Activated effector memory CD4-positive, alpha-beta T cell treated with Interleukin-2 at 50 U/mL for 16 hours (primary cell): Measurements from ENCODE around the gene LSM3.
A peak's percentile ranks its signal among the peaks of the same experiment; 100 is the strongest.

ENCODE experiments used
- DNase-seq: peaks from one replicate; pipeline ENCODE4 v3.0.0-alpha.2; 2020

Gene LSM3

DNA sequence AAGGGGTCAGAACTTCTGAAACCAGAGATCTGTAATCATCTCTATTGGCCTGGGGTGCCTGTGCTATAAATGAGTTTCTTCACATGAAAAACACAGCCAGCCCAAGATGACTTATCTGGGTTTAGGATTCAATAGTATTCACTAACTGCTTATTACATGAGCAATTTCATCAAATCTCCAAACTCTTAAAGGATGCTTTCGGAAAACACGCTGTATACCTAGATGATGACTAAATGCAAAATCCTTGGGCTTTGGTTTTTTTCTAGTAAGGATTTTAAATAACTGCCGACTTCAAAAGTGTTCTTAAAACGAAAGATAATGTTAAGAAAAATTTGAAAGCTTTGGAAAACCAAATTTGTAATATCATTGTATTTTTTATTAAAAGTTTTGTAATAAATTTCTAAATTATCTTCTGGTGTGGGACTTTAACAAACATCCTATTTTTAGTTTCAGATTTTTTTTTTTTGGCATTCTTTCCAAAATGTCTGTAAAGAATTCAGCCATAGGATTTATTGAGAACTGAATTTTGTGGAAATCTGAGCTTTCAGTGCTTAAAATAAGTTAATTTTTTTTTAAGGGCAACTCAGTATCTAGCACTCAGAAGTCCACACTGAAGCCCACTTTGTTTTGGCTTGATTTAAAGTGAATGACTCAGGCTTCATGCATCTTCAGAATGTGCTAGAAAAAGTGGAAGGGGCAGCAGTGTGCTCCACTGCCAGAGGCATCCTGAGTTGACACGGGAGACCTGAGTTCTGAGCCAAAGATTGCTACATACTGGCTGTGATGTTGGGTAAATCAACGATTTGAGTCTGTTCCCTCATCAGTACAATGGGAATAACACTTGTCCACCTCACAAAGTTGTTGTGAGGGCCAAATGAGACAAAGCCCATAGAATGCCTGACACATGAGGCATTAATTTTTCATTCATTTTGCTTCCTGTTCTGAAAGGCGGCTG, 35.1 kb upstream of the LSM3 start:
- DNase-seq = no peak

DNA sequence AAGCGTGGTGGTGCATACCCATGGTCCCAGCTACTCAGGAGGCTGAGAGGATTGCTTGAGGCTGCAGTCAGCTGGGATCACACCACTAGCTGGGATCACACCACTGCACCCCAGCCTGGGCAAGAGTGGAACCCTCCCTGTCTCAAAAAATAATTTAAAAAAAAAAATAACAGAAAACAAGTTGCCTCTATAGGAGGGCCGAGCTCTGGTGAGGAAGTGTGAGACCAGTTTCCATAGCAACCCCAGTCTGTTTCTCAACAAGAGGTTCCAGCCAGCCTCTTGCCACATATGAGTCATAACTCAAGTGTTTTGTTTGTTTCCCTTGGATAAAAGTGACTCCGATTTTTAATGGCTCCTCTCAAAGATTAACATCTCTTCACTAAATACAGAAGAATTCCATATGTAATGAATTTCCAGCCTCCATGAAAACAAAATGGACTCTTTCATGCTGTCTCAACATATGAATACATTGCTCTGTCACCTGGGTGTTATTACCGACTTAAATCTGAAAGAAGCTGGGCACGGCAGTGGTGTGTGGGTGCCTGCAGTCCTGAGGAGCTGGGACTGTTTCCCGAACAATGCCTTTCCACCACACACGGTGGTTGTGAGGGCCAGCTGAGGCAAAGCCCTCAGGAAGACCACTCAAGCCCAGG, 34.1 kb upstream of the LSM3 start:
- DNase-seq = peak; percentile 36

DNA sequence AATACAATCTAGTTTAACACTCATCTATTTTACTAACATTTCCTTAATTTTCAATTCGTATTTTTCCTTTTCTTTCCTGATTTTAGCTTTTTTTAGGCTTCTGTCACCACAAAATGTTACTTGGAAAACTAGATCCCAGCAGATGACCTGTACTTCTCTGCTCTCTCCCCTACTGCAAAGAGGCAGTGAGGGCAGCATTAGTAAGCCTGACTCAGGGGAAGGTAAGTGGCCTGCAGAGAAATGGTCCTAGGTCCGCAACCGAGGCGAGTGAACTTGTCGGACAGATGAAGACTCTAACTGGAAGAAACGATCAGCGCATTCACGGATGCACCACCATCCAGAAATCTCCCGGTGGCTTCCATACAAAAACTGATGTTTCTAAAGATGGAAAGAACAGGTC, 33.4 kb upstream of the LSM3 start:
- no peak for DNase-seq

DNA sequence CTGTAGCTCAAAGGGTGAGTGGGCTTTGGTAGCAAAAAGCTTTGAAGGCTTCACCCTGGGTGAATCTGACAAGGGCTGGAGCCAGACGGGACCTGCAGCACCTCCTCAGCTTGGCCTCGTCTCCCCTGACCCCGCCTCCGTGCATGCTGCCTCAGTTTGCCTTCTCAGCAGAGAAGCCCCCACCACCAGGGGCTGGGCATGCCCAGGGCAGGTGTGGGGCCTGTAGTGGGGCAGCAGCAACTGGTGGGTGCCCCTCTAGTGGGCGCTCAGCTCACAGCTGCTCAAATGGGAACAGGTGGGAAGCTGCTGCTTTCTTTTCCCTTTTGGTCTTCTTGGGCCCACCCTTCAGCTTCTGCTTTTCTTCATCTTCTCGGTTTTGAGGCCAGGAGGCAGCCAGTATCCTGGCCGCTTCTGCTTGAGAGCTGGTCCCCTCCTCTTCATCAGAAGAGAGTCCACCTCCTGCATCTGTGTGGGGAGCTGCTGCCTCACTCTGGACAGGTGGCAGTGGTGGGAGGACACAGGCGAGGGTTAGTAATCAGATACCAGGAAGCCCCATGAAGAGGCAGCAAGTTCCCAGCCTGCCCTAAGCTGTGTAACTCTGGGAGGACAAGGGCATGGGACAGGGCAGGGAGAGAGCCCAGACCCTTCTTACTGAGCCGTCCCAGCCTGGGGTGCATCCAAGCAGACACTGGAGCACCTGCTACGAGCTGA, 32.8 kb upstream of the LSM3 start:
- DNase-seq = no peak

DNA sequence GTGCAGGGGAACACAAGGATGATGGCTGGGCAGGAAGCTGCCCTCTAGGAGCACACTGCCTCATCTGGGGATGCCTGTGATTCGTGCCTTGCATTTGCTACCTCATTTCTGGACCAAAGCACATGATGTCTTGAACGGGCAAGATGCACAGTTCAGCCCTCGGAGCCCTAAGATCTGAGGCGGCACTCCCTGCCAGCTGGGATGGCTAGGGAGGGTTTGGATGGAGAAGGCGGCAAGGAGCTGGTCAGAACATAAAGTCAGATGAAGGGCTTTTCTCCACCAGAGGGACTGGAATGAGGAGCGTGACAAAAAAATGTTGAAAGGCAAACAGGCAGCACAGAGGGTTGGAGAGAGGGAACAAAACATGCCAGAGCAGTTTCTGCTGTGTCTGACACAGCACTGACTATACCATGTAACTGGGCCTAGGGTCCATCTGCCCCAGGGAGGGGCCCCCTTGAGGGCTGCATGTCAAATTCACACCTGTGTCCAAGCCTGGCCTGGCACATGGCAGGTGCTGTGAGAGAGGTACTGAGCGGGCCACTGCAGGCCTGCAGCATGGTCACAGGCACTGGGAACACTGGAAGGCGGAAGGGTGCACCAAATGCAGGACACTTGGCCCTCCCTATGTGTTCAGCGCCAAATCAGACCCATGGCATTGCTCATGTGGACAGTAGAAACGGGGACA, 32.1 kb upstream of the LSM3 start:
- no peak for DNase-seq

DNA sequence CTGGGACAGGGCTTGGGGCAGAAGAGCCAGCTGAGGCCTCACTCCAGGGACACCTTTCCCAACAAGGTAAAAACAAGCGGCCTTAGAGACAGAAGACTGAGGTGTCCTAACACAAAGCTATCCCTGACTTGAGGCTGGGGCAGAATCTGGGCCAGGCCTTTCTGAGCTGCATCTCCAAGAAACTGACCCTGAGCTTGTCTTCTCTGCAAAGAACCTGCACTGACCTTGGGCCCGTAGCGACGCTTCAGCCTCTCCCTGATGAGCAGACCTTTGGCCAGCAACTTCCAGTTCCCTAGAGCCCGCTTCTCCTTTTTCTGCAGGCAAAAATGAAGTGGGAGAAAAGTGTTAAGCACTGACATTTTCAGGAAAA, 31.6 kb upstream of the LSM3 start:
- DNase-seq = no peak

DNA sequence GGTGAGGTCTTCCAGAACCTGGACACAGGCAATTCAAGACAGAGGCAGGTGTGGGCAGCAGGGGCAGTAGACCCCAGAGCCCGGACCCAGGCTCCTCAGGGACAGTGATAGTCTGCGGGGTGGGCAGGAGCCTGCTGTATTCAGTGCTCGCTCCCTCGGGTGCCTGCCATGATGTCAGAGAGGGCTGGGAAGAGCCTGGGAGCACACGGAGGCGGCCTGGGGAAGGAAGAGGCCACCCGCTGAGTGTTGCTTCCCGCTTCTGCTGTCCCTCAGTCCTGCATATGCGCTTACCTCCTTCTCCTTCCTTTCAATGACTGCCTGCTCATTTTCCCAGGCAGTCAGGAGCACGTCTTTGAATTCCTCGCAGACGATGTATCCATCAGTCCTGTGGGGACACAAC, 31.0 kb upstream of the LSM3 start:
- DNase-seq = no peak

DNA sequence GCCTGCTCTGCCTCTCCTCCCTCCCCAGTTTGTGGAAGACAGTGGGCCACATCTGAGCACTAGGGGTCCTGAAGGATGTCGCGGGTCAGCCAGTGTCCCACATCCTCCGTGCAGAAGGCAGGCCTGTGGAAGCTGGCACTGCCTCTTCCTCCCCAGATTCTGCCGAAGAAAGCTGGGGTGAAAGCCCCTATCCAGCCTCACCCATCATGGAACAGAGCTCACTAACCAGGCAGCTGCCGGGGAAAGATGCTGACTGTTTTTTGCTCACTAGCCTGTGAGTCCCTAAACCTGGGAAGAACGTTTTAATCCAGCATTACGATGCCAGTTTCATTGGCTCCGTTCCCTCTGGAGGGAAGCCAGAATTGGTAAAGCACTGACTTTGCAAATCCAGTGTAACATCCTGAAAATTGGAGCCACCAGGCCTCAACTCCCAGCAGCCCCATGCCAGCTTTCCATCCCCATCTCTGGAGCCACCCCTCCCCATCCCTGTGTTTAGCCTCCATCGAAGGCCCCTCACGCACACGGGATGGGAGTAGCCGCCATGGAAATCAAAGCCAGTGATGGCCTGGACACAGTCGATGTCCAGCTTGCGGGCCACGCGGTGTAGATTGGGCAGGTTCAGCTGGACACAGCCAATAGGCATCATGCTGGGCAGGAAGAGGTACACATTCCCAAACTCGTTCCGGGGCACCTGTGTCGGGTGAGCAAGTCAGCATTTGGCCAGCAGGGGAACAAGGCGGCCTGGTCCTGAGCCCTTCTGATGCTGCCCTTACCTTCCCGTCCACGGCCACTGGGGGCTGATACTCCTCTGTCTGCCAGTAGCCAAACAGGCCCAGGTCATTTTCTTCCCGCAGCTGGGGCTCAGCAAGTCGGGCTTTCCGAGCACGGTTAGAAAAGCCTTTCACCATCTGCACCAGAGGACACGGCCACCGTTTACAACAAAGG, 30.3 kb upstream of the LSM3 start:
- no peak for DNase-seq

DNA sequence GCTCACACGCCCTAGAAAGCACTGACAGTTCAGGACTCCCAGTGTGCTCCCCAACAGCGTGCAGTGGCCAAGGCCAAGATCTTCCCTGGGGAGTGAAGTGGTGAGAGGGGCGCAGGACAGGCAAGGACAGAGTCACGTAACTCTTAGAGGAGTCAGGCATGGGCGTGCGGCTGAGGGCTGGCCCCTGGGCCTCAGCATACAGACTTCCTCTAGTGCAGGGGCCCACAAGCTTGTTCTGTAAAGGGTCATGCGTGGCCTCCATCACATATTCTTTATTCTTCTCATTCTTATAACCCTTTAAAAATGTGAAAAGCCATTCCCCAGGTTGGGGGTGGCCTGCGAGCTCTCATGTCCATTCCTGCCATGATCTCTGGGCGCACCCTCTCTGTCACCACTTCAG, 28.5 kb upstream of the LSM3 start:
- DNase-seq = no peak

DNA sequence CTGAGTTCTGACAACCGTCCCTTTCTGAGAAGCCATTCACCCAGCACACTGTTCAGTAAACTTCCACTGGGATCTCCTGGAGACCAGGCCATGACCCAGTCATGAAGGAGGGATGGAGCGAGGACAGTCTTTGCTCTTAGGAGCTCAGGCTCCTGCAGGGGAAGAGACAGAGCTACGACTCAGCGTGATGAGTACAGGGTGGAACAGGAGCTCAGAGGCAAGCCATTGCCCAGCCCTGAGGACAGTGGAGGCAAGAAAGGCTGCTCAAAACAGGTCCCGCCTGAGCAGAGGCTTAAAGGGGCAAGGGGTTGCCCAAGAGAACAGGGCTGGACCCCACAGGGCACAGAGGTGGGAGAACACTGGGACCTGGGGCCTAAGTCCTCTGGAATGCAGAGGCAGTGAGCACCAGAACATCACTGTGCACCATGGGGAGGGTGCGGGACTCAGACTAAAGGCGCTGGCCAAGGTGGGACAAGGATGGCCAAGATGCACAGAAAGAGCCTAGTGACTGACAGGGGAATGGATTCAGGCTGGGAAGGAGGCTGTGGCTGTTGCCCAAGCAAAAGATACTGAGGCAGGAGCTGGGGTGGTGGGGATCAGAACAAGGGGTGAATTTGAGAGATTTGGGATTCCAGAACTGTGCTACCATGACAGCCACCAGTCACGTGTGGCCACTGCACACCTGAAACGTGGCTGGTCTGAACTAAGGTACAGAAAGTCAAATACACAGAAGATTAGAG, 28.0 kb upstream of the LSM3 start:
- DNase-seq = no peak

DNA sequence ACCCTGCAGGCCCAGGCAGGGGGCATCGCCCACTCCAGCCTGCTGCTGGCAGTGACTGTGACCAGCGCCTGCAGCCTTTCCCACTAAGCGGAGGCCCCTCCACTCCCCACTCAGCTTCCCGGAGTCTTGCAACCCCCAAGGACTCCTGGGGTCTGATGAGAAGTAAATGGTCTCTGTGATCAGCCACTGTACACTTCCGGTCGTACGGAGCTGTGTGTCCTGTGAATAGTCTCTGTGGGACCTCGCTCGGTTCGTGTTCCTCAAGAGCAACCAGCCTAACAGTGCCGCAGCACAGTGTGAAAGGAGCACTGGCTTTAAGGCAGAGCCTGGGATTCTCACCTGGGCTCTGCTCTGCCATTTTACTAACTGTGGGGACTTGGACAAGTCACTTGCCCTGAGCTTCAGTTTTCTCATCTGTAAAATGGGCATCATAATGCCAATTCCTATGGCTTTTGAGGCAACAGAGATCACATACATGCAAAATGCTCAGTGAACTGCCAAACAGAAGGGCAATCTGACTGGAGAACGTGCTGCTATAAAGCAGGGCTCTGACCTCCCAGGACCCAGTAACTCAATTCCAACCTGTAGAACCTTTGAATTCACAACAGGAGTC, 27.0 kb upstream of the LSM3 start:
- DNase-seq = no peak

DNA sequence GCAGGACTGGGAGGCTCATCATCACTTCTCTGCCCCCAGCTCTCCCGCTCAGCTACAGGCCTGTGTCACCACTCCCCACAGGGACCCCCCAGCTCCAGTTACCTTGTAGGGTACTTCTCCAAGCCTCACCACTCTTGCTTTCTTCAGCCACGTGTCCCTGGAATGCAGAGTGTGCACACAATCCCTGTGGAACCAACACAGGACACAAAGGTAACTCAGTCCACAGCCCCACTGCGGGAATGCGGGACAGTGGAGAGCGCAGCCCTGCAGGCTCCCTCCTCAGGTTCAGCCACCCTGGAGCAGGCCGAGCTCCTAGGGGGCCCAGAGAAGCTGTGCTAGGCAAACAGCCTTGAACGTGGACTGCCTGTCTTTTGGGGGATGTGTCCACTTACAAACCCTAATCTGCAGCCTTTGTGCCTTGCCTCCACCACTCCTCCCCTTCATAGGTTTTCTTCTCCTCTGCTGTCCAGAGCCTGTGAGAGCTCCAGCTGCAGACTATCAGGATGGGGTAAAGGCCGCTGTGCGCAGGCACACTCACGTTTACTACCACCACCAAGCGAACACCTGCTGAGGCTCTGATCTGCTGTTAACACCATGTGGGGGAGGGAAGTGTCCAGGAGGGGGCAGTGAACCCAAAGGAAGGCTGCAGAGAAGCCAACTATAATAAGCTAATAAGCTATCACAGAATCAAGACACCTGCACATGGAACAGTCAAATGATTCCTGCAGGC, 26.2 kb upstream of the LSM3 start:
- no peak for DNase-seq

DNA sequence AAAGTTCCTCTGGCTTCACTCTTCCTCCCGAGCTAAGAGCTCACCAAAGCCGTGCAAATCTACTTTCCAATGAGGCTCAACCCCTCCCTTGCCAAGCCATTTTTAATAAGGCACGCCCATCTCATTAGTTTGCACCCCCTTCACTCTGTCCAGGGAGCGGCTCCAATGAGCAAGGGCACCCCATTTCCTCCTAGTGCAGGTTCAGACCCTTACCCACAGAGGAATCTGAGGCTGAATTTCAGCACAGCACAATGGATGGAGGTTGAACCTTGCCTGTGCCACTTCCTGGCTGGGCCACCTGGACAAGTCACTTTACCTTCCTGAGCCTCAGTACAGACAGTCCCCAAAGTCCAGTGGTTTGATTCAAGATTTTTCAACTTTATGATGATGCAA, 25.7 kb upstream of the LSM3 start:
- DNase-seq = no peak

DNA sequence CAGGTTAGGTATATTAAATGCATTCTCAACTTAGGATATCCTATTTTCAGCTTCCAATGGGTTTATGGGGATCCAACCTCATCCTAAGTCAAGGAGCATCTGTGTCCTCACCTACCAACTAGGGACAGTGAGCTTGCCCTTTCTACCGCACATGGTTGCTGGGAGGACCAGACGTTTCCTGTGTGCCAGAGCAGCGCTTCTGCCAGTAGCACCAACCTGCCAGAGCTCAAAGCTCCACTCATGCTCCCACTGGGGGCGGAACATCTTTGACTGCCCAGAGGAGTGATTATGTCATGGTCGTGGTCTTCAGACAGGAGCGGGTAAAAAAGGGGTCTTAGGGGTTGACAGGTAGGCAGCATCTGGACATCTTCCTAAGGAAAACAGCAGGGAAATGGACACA, 25.0 kb upstream of the LSM3 start:
- no peak for DNase-seq

DNA sequence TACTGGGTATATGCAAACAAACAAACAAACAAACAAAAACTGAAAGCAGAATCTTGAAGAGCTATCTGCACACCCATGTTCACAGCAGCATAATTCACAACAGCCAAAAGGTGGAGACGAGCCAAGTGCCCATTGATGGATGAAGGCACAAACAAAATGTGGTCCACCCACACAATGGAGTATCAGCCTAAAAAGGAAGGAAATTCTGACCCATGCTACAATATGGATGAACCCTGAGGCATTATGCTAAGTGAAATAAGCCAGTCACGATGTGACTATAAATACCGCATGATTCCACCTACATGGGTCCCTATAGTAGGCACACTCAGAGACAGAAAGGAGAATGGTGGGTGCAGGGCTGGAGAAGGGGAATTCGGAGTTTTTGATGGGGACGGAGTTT, 24.3 kb upstream of the LSM3 start:
- no peak for DNase-seq

DNA sequence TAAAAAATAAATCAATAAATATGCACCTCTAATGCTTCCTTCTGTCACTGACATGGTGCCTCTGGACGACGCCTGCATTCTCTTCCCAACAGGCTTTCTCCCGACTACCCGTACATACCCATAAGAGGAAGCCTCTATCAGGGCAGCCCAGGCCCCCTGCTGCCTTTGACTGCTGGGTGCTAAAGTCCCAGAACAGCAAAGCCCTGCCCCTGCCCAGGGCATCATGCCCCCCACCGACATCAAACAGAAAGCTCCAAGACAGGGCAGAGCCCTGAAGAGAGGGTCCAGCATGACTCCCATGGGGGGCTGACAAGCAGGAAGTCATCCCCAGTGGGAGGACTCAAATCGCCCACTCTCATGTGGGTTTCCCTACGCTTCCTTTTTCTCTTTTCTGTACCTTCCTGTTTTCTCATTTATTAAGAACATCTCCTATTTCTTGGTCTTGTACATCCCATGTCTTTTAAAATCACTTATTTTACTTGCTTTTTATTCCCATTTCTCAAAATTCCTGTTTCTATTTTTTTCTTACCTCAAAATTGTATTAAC, 23.6 kb upstream of the LSM3 start:
- no peak for DNase-seq

DNA sequence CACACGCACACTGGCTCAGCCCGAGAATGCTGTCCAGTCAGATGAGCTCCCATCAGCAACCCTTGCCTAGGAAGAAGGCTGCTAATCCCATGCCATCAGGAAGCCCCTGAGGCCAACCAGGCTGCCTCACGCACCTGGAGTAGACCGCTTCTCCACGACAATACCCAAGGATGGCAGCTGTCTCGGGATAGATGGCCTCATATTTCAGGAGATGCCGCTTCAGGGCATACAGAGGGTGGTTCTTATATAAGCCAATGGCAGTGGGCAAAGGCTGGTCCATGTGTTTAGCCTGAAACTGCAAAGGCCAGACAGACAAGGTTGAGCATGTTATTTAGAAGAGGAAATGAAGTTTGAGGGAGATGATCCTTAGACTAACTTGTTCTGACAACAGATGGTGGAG, 22.4 kb upstream of the LSM3 start:
- DNase-seq = no peak

DNA sequence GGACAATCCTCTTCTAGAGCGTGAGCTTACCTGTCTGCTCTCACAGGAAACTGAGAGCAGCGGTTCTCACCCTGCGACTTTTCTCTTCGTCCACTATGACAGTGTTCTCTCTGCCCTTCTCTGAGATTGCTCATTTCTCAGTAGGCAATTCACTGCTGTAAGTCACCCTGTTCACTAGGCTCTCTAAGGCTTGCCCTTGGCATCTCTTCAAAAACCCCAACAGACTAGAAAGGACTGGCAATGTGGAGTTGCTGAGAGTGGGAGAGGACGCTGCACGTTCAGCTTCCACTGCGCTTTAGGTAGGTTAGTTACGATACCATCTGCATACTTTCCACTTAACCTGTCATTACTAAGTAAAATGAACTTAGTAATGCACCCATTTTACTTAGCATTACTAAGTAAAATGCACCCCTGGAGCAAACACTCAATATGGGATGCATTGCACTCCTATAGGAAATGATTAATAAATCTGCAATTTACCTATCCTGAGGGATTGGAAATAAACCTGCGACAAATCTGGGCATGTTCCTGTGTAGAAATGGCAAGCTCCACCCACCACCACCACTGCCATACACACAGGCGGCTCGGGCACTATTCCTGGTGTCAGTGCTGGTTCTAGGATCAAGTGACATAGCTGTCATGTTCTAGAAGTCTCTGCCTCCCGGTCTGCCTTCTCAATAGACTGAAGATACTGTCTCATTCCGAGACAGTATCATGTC, 21.6 kb upstream of the LSM3 start:
- no peak for DNase-seq

DNA sequence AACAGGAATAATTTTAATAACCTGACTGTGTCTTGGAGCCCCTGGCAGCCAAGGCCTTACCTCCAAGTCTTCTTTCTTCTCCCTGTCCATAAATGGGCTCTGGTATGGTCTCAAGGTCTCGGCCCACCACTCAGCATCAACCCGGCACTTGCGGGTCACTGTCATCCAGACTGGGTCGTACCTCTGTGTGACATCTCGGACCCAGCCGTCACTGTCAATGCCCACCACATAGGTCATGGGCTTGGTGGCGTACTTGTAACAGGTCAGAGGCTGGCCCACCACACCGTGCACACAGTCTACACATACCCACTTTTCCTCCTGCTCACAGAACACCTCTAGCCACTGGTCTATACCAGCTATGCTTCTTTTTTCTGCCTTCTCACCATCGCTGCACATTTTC, 20.7 kb upstream of the LSM3 start:
- DNase-seq = no peak
